NCI-H1105 (cell line): Measurements from ENCODE around the gene PRMT7.

Source experiments
- DNase-seq: peaks from one replicate; lab custom pipeline; 2025; lab: John Stamatoyannopoulos, UW

Gene PRMT7

GRCh38 chr16:68348639-68349445 lies 38.0 kb downstream of the PRMT7 start:
- no peak for DNase-seq

DNA sequence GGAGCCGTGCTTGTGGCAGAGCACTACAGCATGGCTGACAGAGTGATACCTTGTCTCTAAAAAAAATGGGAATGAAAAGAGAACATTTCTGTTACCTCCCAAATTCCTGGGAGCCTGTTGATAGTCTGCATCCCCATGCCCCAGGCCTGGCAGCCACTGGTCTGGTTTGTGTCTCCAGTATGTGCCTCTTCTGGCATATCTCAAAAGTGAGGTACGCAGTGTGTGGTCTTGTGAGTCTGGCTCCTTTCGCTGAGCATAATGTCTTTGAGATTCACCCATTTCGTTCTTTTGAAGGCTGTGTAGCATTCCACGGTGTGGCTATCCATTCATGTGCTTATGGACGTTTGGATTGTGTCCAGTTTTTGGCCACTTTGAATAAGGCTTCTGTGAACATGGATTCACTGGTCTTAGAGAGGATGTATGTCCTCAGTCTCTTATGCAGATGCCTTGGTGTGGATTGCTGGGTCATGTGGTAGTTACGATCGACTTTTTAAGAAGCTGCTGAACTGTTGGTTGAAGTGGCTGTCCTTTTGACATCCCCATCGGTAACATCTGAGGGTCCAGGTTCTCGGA lies 39.1 kb downstream of the PRMT7 start:
- DNase-seq: no peak

DNA sequence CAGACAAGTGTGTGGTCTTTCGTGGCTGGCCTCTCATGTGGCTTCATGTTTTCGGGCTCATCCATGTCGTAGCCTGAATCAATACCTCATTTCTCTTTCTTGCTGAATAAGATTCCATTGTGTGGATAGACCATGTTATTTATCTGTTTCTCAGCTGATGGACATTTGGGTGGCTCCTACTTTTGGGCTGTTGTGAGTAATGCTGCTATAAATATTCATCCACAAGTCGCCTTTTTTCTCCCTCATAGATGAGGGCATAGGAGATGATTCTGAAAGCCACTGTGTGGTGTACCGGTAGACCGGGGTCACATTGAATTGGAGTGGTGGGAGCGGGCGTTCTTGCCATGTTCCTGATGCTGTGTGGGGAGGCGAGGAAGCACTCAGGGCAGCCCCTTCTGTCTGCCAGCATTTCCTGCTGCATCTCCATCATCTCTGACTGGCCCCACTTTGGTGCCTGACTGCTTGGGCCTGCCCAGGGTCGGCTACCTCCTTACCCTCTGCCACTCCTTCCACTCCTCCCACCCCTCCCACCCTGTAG lies 40.1 kb downstream of the PRMT7 start:
- no peak for DNase-seq

DNA sequence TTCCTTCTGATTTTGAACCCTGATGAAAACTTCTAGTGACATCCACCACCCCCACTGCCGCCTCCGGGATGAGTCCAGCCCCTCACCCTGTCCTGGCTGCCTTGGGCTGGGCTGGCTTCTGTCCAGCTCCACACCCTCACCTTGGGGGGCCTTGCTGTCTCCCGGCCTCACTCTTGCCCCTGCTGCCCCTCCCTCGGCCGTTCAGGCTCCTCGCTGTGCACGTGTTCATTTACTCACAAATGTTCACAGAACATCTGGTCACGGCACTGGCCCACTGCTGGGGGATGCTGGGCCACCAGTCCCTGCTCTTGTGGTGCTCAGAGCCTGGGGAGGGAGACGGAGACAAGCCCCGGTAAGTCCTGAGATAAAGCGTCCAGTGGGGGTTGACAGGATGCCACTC lies 40.6 kb downstream of the PRMT7 start:
- DNase-seq: no peak

DNA sequence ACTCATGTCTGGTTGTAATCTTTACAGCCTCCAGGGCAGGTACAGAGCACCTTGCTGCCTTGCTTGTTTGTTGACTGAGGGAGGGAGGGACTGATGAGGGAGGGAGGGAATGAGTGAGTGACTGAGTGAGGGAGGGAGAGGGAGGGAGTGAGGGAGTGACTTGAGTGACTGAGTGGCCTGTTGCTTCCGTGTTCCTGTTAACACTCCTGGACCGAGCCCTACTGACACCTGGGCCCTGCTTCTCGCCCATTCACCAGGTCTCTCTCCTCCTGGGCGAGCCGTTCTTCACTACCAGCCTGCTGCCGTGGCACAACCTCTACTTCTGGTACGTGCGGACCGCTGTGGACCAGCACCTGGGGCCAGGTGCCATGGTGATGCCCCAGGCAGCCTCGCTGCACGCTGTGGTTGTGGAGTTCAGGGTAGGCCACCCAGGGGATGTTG lies 41.2 kb downstream of the PRMT7 start:
- DNase-seq: no peak

DNA sequence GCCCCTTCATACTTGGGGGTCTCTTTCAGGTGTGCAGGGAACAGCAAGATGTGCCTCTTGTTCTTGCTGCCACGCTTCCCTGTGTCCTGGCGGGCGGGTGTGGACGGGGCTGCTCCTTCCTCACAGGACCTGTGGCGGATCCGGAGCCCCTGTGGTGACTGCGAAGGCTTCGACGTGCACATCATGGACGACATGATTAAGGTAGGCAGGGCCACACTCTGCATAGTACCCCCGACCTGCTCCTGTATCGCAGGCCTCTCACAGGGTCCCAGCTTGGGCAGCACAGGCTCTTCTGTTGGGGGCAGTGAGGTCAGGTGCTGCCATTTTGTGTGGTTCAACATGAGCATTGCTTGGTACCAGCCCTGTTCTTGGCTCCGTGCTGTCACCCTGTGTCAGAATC lies 42.5 kb downstream of the PRMT7 start:
- no peak for DNase-seq

DNA sequence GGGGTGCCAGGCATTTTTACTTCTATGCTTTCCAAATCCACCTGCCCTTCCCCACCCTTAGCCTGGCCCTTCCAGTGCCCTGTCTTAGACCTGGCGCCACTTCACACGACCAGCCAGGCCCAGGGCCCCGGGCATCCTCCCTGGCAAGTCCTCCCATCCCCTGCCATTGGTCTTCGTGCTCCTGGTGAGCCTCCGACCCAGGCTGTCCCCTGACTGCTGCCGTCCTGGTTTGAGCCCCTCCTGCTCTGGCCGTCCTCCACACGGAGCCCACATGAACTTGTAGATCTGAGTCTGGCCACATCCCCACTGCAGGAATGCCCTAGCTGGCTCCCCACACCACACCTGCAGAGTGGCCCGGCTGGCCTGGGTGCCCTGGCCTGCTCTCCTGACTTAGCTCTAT lies 44.0 kb downstream of the PRMT7 start:
- DNase-seq: no peak

- DNase-seq: no peak
These were observed 44.8 kb downstream of the PRMT7 start for GRCh38 chr16:68355447-68356248.

GRCh38 chr16:68356249-68356918 lies 45.6 kb downstream of the PRMT7 start:
- no peak for DNase-seq

- DNase-seq: no peak
These were observed 46.1 kb downstream of the PRMT7 start for GRCh38 chr16:68356919-68357286.

- no peak for DNase-seq
These were observed 46.7 kb downstream of the PRMT7 start for GRCh38 chr16:68357521-68357922.

GRCh38 chr16:68357923-68358322 lies 47.1 kb downstream of the PRMT7 start:
- no peak for DNase-seq

GRCh38 chr16:68358951-68359350 lies 48.1 kb downstream of the PRMT7 start:
- no peak for DNase-seq

DNA sequence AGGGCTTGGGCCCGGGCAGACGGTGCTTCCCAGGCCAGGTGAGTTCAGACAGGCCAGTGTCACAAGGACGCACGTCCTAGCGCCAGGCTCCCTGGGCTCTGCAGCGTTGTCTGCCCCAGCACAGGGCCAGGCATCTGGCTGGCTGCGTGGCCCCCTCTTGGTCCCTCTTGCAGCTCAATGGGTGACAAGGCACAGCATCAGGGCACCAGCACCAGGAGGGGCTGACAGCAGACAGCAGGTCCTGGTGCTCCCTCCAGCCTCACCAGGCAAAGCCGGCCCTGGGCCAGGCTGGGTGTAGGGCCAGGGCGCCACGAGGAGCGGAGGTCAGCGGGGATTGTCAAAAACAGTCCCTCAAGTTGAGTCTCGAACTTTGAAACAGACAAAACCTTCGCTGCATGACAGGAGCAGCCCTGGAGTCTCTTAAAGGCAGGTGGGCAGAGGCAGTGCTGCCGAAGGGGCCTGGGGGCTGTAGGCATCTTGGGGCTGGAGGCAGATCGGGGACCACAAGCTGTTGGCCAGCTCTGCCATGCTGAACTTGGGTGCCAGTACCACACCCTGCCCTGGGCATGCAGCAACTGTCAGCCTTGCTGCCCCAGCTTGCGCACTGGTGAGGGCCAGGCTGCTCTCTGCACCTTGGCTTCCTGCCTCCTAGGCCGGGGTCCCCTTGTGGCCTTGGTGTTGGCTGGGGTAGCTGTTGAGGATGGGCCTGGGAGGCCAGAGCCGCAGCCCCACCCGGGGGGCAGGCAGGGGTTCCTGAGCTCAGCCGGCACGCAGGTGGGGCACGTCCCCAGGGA lies 48.8 kb downstream of the PRMT7 start:
- DNase-seq: no peak

DNA sequence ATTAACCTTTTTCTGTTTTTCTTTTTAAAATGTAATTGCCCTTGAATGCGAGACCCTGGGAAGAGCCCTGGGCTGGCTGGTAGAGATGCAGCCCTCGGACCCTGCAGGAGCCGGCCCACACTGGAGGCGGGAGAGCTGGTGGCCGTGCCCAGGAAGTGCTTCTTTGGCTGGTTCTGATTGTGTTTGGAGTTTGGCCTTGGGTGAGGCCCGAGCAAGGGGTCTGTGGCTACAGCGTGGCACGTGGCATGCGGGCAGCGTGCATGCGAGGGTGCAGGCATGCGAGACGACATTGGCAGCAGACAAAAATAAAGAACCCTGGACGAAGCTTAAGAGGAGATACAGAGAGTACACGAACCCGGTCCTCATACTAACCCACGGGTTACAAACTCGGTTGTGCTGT lies 49.7 kb downstream of the PRMT7 start:
- no peak for DNase-seq

DNA sequence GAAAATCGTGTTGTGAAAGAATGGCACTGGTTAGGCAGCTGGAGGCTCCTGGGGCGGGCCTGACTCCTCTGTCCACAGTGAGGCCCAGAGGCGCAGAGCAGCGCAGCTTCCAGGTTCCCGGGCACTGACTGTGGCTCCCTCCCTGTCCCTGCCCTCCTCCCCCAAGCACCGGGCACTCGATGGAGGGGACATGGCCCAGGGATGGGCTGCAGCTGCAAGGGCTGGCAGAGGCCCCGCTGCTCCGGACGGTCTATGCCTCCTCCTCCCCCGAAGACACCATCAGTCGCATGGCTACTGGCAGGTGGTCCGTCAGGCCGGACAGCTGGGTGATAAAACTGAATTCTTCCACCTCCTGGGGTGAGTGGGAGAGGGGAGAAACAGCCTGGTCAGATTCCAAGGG lies 50.1 kb downstream of the PRMT7 start:
- no peak for DNase-seq

DNA sequence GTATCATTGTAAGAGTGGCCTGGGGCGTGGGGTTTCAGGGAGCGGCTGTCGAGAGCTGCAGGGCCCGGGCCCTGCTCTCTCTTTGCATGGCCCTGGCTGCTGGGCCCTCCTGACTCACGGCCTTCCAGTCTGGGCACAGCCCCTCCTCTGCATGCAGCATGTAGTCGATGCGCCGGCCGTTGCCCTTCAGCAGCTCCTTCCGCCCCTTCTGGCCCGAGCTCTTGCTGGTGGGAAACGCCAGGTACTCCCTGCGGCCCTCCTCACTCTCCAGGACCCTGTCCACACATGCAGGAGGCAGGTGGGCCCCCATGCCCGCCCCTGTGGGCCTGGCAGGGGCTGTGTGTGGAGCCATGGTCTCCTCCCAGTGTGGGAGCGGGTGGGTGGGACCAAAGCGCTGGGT lies 50.7 kb downstream of the PRMT7 start:
- no peak for DNase-seq

DNA sequence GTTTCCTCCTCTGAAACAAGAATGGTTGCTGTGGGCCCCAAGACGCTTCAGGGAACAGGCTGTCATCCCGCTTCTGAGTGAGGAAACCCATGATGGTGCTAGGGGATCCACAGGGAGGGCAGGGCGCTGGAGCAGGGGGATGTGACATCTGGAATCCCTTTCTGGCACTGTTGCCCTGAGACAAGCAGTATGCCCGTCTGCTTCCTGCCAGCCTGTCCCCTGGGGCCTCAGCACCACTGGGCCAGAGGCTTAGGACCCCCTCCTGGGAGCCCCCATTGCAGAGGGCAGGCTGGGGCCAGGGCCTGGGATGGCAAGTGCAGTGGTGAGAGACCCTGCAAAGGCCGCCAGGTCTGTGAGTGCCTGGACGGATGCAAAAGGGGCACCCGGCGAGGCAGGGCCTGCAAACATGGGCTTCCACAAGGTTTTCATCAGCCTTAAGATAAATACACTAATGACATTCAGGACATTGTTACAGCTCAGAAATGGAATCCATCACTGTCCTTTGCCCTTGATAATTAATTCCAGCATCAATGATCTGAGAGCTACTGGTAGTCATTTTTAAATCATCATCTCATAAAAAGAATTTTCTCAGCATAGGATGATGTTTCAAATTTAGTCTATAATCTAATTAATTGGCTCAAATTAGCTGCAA lies 51.6 kb downstream of the PRMT7 start:
- no peak for DNase-seq

DNA sequence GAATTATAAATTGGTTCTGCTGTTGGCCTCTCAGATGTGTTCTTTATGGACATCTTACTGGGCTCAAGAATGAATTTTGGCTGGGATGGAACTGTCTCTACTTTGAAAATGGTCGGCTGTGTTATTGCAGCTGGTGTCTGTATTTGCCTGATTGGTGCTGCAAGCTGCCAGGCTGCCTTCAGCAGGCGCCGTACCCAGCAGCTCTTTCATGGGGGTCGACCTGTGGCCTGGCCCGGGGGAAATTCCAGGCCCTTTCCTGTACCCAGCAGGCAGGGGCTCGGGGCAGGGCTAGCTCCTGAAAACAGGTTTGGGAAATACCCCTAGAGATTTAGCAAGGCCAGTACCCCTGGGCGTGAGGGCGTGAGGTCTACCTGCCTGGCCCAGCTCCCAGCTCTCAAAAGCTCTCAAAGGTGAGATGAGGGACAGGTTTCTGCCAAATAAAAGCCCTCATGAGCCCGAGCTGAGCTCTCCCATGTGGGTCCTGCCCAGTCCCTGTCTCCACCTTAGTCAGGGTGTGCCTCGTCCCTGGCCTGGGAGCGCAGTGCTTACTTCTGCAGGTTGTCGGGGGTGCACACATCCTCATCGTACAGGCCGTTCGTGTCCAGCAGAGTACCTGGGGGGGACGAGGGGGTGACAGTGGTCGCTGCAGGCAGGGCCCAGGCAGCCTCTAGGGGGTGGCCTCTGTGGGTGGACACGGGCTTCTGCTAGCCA lies 52.3 kb downstream of the PRMT7 start:
- DNase-seq: no peak
